ENCODE data around the gene NKX2-3.

NKX2-3 gene

DNA sequence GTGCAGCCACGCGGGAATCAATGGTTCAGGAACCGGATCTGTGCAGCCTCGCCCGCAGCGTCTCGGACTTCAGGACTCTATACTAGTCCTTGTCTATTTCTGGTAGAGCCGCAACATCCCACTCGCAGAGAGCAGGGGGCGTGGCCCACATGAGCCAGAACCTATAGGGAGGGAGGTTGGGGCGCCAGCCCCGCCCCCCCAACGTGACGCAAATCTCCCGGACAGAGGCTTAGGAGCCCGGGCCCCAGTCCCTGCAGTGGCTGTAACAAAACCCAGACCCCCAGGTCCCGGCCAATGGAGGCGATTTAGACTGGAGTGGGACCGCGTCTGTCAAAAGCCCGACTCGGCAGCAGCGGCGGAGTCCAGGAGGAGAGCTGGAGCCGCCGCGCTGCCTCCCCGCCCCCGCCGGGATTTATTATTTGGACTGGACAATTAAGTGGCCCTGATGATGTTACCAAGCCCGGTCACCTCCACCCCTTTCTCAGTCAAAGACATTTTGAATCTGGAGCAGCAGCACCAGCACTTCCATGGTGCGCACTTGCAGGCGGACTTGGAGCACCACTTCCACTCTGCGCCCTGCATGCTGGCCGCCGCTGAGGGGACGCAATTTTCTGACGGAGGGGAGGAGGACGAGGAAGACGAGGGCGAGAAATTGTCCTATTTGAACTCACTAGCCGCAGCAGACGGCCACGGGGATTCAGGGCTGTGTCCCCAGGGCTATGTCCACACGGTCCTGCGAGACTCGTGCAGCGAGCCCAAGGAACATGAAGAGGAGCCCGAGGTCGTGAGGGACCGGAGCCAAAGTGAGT lies at the start of gene NKX2-3:
NKX2-3 (plus strand) TSS at position 256 of the 809 bp plus-strand sequence; CDS start at position 446, 190 bp downstream.
- DNase-seq (ENCODE audit: low read depth), result no peak

DNA sequence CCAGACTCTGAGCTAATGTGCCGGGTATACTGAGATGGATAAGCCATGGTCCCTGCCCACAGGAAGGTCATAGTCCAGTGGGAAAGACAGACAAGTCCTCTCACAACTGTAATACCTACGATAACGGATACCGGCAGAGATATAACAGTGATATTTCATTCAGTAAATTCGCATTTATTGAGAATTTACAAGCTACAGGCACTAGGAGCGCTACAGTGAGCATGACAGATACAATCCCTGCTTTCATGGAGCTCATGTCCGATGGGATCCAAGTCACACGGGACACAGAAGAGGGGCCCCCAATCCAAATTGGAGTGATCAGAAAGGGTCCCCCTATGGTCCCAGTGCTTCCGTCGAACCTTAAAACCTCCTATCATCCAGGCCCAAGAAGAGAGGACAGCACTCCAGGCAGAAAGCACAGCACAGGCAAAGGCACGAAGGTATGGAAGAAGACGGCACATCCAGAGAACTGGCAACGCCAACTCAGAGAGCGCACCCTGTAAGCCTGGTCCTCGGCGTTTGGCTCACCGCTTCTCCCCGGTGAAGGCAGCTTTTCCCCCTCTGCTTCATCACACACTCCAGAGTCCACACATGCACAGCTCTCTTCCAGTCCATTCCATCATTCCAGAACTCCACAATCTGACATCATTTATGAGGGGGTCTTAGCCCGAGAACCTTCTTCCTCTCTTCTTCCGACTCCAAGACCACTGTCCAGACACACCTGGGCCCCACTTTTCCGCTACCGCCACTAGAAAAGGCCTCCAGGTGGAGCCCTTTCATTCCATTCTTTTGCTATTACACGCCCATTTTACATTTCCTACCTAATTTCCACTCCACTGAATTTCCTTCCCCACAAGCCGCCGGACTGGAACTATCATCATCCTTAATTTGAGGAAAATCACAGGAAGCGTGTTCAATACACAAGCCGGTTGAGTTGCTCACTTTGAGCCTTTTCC lies 47.8 kb upstream of the NKX2-3 start:
- DNase-seq (ENCODE audit: low read depth), result no peak

- no peak for DNase-seq (ENCODE audit: low read depth)
Measured at GRCh38 chr10:99487125-99487807, 45.5 kb upstream of the NKX2-3 start.

GRCh38 chr10:99489271-99489670 lies 43.5 kb upstream of the NKX2-3 start:
- no peak for DNase-seq (ENCODE audit: low read depth)

- no peak for DNase-seq (ENCODE audit: low read depth)
Measured at GRCh38 chr10:99497343-99498025, 35.3 kb upstream of the NKX2-3 start.

DNA sequence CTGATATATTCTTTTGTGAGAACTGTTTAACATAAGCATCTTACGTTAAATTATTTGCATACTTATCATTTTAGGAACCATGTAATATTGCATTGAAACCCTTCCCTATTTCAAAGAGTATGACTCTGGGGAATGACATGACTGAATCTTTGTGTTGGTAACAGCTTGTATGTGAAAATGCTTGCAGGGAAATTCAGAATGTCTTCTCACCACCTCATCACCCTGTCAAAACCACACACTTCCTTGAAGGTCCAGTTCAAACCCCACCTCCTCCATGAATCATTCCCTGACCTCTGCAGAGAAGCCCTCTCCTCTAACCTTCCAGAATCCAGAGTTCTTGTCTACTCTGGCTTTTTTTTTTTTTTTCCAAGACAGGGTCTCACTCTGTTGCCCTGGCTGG lies 26.3 kb upstream of the NKX2-3 start:
- DNase-seq (ENCODE audit: low read depth), result no peak

GRCh38 chr10:99507265-99507664 lies 25.5 kb upstream of the NKX2-3 start:
- DNase-seq (ENCODE audit: low read depth), result no peak

DNA sequence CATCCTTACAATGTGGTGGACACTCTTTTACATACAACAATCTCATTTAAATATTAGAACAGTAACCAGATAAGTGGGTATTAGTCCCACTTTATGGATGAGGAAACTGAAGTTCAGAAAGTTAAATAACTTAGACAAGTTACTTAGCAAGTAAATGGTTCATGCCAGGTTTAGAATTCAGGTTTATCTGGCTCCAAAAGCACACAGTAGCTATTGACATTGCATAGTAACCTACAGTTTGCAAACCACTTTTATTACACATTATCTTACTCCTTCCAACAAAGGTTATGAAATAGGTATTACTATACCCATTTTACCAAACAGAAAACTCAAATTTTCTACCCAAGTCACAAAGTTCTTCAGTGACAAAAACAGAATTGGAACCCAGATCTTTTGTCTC lies 19.7 kb upstream of the NKX2-3 start:
- no peak for DNase-seq (ENCODE audit: low read depth)

- DNase-seq (ENCODE audit: low read depth), result no peak
Measured at GRCh38 chr10:99519690-99520039, 13.1 kb upstream of the NKX2-3 start.

- no peak for DNase-seq (ENCODE audit: low read depth)
Measured at GRCh38 chr10:99520040-99520846, 12.5 kb upstream of the NKX2-3 start.

DNA sequence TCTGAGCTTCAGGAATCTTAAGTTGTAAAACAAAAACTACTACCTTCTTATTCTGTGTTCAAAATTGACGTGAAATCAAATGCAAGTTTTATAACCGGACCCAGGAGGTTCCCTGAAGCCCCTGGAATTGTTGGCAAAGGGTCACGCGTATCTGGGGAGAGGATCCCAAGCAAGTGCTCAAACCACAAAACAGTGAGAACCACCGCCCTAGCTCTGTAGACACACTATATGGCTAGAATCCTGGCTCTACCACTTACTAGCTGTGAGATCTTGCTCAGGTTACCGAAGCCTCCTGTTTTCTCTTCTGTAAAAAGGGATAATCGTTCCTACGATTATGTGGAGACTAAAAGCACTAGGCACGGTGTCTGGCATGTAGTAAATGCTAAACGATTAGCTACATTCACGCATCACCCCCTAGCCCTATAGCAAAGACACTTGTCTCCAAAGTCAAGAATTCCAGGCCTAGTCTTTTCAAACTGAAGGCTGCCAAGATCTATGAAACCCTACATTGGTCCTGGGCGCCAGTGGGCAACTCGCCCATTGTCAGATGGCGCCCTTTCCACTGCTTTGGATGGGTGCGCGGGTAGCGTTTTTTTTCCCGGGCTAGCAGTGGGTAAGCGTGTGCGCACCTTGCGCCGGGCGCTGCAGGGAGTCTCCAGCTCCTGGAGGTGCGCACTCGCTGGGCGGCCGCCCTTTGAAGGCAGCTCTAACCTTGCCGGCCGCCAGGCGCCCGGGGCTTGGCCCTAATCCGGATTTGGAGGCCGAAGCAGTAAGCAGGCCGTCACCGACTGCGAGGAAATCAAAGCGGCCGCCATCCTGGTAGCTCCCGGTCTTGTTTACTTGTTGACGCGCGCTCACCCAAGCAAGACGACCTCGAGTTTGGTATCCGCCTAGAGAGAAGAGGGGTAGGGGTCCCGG lies 11.6 kb upstream of the NKX2-3 start:
- no peak for DNase-seq (ENCODE audit: low read depth)

DNA sequence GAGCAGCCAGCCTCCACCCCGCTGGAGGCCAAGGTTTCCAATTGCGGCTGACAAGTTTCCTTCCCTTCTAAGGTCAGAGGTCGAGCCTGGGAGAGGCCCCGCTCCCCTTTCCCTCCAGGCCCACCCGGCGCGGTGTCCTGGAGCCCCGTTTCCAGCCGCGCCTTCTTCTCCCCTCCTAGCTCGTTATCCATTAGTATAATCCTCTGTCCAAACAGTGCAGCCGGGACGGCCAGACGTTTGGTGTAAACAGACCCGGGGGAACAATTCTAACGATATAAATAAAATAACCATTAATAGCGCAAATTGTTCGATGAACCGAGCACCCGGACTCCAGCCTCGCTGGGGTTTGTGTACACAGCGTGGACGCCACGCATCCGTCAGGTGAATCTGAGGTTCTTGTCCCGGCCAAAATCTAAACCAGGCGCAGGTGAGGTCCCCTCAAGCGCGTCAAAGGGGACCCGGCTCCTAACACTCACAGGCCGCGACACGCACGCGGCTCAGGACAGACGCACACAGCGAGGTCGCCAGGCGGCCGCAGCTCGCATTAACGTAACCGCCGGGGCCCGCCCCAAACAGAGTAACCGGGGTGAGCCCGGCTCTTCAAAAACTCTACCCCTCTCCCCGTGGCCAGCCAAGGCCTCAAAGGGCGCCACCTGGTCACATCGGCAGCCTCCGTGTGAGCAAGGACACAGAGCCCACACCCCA lies 10.8 kb upstream of the NKX2-3 start:
- no peak for DNase-seq (ENCODE audit: low read depth)

DNA sequence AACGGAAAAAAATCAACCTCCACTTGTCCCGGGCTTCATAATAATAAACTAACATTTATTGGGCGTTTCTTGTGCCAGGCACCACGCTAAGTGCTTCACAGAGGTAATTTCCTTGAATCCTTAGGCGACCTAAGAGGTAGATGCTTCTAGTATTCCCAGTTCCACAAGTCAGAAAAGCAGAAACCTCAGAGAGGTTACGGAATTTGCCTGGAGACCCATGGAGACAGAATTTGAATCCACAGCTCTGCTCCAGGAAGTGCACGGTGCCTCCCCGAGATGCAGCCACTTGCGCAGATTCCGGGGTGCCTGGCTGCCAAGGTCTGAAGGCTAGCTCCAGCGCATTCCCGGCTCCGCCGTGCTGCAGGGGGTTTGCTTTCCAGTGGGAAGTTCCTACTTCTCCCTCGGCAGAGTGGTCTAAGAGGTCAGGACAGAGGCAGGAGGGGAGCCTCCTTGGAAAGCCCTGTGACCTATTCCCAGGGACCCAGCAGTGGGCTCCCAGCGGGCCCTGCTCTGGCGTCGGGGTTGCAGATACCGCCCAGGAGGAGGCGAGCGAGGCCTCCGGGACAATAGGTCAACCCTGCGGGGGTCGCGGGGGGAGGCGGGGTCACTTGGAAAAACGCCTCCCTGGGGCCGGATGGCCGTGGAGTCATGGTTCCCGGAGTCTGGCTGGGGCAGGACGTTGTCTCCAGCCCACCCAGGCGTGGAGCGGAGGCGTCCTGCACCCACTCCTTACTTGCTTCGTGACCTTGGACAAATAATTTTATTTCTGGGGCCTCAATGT lies 10.1 kb upstream of the NKX2-3 start:
- no peak for DNase-seq (ENCODE audit: low read depth)

GRCh38 chr10:99523251-99523773 lies 9.4 kb upstream of the NKX2-3 start:
- DNase-seq (ENCODE audit: low read depth), result no peak

DNA sequence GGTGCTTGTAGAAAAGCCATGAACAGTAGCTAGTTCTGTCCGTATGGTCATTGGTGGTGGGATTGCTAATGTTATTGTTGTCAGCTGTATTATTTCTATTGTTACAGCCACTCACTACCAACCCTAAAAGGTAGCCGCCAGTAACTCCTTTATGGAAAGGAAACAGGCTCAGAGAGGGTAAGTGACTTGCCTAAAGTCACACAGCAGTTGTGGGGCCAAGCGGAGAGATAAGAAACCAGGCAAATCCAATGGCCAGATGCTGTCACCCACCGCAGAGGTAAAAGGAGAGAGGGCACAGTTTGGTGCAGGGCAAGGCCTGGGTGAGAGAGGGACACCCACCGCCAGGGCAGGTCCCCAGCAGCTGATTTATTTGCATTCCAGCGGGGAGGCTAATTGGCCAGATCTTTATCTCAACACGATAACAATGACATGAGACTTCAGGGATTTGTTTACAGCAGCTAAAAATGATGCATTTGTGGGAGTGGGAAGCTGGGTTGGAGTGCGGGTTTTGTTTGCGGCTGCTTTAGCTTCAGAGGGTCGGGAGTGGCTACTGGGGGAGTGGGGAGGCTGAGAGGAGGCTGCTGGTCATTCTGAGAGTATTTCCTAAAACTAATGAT lies 8.6 kb upstream of the NKX2-3 start:
- no peak for DNase-seq (ENCODE audit: low read depth)

GRCh38 chr10:99524736-99525380 lies 7.9 kb upstream of the NKX2-3 start:
- no peak for DNase-seq (ENCODE audit: low read depth)

DNA sequence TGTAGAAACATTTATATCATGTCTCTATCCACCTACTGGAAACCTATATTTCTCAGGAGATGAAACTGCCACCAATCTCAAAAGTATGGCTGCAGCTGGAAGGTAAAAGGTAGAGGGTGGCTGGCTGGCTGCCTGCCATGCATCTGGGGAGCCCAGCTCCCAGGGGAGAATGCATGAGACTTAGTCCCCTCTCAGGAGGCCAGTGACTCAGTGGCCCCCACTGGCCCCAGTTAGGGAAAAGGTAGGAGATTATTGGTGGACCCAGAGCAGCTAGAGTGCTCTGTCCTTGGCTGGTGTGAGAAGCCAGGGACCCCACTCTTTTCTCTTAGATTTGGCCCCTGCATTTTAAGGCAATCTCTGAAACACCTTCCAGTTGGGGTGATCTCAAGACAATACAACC lies 6.8 kb upstream of the NKX2-3 start:
- DNase-seq (ENCODE audit: low read depth), result no peak
